GM19395 (cell line): ENCODE measurements around the gene OARD1.
"Not testable (repeated sequence)": the region's sequence is repeated elsewhere in the genome, so short reads cannot be mapped to it uniquely, and the experiment has no call there.

Experiments
- ATAC-seq: cut with Tn5 transposase; IDR thresholded peaks from one replicate; pipeline ENCODE4 v1.9.1; 2021; ENCODE audit warnings: mild to moderate bottlenecking, moderate library complexity; ENCODE audit not compliant: unreplicated experiment

The OARD1 gene, protein sequence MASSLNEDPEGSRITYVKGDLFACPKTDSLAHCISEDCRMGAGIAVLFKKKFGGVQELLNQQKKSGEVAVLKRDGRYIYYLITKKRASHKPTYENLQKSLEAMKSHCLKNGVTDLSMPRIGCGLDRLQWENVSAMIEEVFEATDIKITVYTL

DNA sequence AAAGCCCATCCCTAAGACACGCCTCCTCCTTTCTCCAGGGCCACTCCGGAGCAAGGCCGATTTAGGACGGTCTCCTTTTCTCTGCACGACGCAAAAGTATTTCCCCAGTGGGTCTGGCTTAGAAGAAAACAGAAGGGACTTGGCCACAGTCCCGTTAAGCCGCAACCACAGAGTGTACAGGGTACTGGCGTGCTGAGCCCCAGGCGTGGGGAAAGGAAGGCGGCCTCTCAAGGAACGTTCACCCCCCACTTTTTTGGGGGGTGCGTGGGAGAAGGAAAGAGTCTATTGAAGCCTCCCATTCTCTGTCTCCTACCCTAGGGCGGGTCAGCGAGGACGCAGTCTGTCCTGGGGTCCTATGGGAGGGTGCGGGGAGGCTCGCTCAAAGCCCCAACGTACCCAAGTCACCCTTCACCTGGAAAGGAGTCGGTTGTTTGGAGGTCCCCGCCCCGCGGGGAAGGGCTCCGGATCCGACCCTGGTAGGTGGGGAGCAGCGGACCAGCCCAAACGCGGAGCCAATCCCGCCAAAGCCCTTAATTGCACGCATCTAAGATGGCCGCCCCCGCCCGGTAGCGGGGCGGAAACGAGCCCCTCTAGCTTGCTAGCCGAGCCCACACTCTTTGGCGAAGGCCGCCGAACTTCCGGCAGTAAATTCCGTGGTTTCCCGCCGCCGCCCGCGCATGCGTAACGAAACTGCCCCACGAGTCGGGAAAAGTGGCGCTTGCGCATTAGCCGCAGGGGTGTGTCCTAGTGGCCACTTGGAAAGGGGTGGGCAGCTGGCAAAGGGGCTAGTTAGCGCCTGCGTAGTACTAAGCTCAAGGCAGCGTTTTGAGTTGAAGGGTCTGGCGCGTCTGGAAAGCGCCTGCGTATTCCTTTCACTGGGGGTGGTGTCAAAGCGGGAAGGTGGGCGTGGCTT, at the start of gene OARD1:
Gene OARD1 (minus strand): TSS at position 434 of the 913 bp plus-strand sequence. CDS start 722 bp downstream, outside the sequence.
- ATAC-seq = peak; percentile 79

DNA sequence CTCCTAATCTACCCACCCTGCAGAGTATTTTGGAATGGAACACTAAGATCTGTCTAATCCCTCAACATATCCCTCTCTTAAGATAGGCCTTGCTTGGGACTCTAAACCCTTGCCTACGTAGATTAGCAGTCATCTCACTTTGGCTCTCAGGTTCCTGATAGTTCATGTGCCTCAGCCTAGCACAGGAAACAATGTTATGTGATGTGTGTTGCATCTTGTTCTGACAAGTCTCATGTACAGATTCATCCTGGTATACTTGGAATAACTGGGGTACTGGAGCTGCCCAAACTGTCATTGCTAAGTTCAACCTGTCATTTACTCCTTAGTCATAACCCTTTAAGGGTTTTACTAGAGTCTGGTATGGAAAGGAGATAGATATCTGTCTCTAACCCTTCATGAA, 47.9 kb upstream of the OARD1 start:
- ATAC-seq = no peak

DNA sequence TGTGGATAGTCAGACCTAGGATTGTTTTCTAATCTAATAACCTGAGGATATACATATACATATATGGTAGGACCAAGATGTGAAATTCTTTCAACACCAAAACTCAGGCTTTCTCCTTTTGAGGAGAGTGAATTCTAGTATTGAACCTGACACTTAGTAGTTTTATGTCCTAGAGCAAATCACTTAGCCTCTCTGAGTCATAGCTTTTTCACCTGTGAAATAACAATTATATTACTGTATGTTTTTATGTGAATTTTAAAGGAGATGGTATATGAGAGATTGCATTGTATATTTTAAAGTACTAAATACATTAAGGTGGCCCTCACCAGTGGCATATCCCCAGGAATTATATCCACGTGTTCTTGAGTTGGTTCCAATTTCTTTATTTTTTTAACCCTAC, 47.4 kb upstream of the OARD1 start:
- no peak for ATAC-seq

DNA sequence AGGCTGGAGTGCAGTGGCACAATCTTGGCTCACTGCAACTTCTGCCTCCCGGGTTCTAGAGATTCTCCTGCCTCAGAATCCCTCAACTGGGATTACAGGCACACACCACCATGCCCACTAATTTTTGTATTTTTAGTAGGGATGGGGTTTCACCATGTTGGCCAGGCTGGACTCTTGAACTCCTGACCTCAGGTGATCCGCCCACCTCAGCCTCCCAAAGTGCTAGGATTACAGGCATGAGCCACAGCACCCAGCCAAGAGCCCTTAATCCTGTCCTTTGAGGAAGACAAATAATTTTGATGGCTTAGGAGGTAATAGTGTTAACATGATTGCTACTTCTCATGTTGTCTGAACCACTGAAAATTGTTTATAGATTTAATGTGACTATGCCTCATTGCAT, 42.9 kb upstream of the OARD1 start:
- not testable (repeated sequence) for ATAC-seq

DNA sequence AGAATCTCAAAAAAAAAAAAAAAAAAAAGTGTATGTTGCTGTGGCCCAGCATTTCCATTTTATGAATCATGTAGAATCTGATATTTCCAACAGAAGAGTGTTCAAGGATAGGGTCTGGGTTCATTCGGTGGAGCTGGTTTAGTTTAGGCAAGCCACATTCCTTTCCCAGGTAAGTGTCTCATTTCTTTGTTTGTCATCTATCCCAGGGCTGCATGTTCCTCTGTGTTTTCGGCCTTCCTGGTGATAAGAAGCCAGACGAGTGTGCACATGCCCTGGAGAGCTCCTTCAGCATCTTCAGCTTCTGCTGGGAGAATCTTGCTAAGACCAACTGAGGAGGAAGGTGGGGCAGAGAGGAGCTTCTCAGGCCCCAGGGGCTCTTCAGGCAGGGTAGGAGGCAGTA, 38.9 kb upstream of the OARD1 start:
- no peak for ATAC-seq

DNA sequence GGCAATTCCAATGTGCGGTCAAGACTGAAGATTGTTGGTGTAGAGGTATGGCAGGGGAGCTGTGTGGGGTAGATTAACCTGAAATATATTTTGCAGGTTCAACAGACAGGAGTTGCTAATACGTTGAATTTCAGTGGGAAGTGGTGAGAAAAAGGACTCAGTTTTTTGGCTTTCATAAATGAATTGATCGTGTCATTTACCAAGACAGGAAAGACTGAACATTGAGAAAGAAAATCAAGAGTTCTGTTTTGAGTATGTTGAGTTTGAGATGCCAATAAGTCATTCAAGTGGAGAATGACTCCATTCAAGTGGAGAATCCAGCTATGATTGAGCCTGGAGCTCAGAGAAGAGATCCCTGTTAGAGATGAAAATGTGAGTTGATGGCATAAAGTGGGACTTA, 31.7 kb upstream of the OARD1 start:
- ATAC-seq = no peak

DNA sequence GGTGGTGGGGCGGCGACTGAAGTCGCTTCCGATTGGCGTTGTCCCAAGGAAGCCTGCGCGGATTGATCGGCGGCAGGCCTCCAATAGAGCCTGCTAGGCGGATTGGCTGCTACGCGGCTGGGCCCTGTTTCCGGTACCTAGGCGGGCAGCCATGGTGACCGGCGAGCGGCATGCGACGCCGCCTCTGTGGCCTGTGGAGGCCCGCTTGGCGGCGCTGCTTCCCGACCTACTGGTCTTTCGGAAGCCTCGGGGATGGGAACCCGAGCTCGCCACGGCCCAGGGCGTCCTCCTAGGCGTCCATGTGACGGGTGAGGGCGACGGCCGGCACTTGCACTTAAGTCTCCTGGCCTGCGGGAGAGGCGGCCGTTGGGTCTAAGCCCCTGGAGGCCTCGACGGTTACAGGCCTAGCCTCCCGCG, 28.7 kb upstream of the OARD1 start:
- no peak for ATAC-seq

DNA sequence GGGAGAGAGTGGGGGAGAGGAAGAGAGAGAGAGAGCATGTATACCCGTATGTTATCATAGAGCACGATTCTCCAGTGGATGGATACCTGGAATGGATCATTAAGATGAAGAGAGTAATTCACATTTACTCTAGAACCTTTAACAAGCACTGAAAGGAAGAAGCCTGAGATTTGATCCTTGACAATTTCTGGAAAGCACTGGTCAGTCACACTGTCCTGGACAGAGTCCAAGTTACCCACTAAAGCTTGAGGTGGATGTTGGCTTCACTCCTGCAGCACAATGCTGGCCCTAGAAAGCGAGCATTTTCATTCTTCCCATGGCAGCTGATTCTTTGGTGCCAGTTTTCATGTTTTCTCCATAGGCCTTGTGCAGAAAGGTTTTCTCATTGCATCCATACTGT, 26.2 kb upstream of the OARD1 start:
- ATAC-seq = no peak

DNA sequence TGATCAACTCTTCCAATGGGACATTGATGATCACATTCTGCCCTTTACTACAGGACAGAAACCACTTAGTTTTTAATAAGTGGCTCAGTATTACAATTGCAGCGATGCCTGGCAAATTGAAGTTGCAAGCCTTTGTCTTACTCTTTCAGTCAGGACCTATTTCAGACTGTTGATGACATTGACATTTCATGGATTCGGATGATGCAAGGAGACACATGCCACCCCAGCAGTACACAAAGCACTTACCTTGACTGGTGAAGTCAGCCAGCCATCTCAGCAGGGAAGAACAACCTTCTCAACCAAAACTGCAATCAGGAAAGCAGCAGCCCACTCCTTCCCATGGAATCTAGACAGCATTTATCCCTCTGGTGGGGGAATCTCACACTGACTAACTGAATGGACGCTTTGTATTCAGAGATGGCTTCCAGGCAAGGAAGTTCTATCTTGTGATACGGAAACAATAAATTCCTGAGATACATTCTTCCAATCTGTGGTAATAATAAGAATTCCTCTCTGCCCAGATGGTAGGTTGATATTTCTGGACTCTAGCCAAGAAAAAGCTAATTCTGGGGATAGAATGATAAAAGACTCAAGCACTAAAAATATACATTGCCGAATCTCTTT, 25.4 kb upstream of the OARD1 start:
- ATAC-seq = no peak

DNA sequence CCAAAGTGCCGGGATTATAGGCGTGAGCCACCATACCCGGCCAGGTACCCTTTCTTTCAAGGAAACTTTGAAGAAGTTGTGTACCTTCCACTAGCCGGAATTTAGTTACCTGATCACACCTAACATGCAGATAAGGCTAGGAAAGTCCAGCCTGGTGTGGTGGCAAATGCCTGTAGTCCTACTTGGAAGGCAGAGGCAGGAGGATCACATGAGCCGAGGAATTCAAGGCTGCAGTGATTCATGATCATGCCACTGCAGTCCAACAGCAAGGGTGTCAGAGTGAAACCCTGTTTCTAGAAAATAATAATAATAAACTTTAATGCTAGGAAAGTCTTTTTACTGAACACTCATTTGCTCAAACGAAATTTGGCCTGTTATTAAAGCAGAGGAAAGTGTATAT, 21.6 kb upstream of the OARD1 start:
- ATAC-seq = no peak

DNA sequence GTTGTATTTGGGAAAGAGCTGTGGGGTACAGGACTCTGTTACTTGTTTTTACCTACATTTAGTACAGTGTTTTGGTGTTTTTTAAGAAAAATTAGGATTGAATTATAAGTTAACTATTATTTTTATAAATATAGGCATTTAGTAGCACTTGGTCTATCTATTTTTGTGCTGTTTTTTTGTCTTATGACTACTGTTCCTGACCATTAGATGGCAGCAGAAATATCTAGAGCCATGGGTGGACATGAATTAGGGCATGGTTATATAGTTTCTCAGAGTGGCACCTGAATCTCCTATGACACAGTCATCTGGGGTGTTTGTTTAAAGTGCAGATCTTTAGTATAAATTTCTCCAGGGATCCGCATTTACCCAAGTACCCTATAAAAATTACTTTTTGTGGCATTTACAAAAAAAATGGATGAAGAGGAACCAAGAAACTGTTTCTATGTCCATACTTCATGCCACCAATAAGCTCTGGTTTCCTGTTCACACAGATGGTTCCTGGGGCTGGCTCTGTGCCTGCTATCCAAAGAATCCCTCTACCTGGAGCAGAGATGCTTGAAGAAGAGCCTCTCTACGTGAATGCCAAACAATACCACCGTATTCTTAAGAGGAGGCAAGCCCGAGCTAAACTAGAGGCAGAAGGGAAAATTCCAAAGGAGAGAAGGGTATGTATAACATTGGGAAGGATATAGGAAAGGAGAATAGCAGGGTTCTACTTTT, 20.4 kb upstream of the OARD1 start:
- no peak for ATAC-seq

DNA sequence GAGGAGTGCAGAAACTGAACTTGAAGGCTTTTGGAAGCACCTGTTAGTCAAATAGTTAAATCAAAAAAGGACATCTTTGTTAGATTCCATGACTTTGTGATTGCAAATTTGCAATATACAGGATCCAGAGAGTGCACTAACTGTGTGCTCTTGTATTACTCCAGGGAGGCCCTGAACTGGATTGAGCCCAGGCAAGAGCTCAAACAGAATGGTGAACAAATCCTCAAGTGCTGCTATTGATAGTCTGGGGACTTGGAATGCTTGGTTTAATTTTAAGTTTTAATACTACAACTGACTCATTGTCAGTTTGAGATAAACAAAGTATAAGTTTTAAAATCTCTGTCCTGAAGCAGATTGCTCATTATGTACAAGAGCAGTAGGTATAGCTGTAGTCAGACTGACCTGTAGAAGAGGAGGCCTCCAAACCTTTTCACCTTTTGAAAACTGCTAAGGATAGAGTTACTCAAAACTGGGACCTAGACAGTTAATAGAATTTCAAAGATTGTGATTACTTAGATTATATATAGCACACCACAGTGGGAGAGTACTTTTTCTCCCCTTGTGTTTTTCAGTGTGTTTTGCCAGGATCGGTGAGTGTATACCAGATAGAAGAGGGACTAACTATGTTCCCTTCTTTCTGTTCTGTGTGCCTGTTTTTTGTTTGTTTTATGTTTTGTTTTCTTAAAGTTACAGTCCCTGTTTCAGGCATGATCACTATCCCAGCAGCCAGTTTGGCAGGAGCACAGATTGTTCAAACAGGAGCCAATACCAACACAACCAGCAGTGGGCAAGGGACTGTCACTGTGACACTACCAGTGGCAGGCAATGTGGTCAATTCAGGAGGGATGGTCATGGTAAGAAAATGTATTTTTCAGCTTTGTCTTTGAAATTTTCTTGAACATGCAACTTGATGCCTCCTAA, 18.9 kb upstream of the OARD1 start:
- ATAC-seq = no peak

DNA sequence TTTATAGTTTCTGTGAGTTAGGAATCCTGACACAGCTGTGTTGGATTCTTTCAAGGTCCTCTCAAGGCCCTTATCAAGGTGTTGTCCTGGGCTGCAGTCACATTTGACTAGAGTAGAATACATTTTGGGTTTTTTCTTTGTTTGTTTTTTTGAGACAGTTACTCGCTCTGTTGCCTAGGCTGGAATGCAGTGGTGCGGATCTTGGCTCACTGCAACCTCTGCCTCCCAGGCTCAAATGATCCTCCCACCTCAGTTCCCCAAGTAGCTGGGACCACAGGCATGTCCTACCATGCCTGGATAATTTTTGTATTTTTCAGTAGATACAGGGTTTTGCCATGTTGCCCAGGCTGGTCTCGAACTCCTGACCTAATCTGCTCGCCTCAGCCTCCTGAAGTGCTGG, 16.3 kb upstream of the OARD1 start:
- ATAC-seq = no peak

DNA sequence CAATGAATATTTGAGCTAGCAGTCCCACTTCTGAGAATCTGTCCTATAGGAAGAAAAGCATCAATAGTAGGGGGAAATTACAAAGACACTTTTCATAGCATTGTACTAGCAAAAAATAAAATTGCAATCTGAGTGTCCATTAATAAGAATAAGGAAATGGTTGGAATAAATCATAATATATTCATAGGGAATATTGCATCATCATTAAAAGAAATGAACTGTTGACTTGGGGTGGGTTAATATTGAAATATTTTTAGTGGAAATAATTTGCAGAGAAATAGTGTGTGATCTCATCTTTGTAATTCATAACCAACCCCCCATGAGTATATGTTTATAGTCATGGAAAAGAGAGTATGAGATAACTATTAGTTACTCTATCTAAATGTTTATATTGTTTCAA, 13.0 kb upstream of the OARD1 start:
- ATAC-seq = no peak

DNA sequence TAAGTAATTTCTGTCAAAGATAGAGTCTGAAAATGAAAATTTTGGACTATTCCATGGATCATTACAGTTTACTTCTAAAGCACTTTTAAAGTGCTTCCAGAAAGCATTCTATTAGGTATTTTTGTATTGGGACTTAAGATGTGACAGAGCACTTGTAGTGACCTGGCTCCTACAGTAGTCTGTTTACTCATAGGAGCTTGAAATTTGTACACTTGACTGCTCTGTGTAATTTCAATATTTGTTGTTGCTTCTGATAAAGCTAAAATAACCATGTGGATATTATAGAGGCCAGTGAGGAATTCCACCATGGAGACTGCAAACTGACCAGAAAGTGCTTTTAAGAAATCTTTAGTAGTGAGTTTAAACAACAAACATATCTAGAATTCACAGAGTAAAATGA, 10.9 kb upstream of the OARD1 start:
- no peak for ATAC-seq

DNA sequence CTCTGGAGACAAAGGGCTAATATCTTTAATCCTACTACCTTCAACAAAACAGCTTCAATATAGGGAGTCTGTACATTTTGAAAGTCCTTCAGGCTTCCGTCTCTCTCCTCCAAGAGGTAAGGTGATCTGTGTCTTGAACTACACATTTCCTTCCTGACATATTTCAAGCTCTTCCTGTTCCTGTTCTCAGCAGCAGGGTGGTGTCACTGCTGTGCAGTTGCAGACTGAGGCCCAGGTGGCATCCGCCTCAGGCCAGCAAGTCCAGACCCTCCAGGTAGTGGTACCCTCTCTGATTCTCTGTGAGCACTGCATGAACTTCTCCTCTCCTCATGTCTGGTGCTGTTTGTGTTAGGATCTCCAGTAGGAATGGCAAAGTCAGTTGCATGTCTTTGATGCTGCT, 8.5 kb upstream of the OARD1 start:
- ATAC-seq = no peak

DNA sequence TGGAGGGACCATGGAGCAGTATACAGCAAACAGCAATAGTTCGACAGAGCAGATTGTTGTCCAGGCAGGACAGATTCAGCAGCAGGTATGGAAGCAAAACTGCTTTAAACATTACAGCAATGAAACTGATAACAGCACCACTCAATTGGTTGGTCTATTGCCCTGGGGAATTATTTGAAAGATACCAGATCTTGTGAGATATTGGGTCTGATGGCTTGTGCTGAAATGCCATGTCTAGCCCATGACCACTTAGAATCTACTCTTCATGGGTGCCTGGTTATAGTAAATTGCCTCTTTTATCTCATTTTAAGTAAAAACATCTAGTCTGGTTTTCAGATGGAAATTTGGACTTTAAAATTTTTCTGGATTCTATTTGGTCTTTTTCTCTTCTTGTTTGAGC, 6.9 kb upstream of the OARD1 start:
- ATAC-seq = no peak

DNA sequence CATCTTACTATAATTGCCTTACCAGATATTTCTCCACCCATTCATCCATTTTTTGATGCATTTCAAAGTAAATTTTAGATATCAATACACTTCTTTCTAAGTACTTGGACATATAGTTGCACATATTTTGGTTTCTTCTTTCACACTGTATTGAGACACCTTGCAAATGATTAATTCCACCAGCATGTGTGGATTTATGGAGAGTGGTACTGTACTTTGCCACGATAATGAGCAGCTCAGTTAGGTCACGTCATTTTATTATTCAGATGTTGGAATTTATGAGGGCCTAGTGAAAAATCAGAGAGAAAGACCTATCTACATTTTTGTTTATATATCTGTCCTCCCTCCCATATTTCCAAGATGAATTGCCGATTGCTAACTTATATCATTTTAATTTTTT, 5.9 kb upstream of the OARD1 start:
- ATAC-seq = no peak

DNA sequence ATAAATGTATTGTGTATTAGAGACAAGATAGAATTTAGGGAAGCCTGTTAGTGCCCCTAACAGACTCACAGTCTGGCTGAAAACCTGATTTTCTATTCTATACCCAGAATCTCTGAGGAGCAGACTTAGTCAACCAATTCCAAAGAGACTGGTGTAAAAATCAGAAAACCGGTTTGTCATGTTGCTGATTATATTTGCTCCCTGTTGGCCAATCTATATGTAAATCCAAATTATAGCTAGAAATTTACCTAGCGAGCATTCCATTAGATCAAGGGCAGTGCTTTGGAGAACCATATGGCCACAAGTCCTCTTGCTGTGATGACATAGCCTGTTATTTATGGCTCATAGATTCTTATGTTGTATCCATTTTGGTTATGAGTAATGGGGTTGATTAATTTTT, 5.4 kb upstream of the OARD1 start:
- ATAC-seq = no peak
